GM21717 (cell line): Measurements from ENCODE around the gene THBS4.

ENCODE experiments used
- ATAC-seq: cut with Tn5 transposase; IDR thresholded peaks from one replicate; pipeline ENCODE4 v1.9.1; 2021; ENCODE audit warnings: mild to moderate bottlenecking, moderate library complexity; ENCODE audit not compliant: unreplicated experiment

THBS4 gene

GRCh38 chr5:80043187-80043586 lies 8.0 kb downstream of the THBS4 start:
- ATAC-seq, result no peak

DNA sequence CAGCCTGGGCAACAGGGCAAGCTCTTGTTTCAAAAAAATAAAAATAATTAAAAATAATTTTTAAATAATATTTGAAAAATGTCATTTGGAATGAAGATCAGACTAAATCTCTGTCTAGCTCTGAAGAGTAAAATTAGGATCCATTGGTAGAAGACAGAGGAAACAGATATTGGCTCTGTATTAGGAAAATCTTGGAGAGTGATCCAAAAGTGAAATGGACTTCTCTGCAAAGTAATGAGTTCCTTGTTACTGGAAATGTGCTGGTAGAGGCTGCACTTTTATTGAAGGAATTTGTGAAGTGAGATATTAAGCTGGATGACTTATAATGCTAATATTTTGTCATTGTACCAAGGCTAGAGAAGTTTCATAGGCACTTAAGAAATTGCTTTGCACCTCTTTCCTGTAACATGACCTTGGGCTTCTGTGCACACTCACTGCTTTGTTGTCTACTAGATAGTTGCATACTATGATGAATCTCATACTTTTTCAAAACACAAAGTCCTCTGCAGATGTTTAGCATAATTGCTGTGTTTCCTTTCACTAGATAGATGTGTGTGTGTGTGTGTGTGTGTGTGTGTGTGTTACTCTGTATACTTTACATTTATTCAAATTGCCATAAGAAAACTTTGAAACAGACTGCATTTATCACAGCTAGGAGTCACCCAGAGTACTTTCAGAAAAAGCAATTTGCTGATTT lies 13.1 kb downstream of the THBS4 start:
- ATAC-seq, result no peak

- no peak for ATAC-seq
Measured at GRCh38 chr5:80052464-80052863, 17.3 kb downstream of the THBS4 start.

- ATAC-seq, result no peak
Measured at GRCh38 chr5:80054682-80055081, 19.5 kb downstream of the THBS4 start.

DNA sequence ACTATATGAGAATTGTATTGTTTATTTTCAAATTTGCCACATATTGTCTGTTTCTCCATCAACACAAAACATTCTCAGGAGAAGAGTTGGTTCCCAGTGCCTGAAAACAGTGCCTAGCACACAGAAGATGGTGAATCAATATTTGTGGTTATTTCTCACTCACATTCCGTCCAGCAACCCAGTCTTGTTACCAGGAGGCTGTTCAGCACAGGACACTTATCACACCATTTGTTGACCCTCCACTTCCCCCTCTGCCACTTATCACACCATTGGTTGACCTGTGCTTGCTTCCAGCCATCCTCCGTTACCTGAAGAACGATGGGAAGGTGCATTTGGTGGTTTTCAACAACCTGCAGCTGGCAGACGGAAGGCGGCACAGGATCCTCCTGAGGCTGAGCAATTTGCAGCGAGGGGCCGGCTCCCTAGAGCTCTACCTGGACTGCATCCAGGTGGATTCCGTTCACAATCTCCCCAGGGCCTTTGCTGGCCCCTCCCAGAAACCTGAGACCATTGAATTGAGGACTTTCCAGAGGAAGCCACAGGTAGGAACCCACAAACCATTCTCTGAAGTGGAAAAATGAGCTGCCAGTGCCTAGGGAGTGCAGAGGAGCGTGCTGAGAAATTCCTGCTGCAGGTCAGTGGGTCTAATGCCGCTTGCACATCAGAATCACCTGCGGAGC lies 20.5 kb downstream of the THBS4 start:
- no peak for ATAC-seq

DNA sequence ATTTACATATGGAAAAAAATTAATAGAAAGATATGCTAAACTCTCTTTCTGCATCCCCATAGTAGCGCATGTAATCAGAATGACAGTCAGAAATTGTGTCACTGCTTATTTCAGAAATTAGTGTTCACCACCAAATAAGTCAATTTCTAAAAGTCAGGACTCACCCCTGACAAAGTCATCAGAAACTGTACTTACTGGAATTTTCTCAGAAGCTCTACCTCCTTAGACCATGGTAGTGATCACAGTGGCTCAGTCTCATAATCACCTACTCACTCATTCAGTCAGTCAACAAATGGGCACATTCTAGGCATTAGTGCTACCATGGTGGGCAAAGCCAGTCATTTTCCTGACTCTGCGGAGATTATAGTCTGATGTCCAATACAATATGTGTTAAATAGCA lies 22.0 kb downstream of the THBS4 start:
- no peak for ATAC-seq

DNA sequence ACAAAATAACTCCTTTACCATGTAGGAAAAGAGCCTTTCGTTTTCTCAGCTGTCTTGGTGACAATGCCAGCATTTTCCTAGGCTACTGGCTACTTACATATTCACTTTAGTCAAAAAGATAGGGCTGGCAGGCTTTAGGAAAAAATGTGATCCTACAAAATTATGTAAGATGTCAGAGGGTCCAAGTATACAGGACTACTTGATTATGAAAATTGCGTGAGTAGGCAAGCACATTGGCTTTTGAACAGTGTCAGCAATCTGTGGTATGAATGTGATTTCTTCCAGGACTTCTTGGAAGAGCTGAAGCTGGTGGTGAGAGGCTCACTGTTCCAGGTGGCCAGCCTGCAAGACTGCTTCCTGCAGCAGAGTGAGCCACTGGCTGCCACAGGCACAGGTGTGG lies 22.8 kb downstream of the THBS4 start:
- no peak for ATAC-seq

DNA sequence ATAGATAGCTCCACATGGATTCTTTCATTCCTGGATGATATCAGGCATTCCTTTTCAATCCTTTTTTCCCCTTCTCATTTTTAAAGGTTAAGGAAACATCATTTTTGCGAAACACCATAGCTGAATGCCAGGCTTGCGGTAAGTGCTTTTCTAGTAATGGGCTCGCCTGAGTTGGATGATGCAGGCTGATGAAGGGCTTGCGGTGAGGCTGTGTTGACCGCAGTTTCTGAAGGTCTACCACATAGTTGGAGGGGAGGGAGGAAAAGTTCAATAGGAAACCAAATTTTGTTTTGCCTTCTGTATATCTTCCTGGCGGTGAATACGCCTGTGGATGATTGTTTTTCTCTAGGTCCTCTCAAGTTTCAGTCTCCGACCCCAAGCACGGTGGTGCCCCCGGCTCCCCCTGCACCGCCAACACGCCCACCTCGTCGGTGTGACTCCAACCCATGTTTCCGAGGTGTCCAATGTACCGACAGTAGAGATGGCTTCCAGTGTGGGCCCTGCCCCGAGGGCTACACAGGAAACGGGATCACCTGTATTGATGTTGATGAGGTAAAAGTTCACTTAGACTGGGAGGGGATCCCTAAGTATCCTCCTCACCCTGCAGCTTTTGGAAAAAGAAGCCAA lies 24.3 kb downstream of the THBS4 start:
- no peak for ATAC-seq

GRCh38 chr5:80060966-80061365 lies 25.8 kb downstream of the THBS4 start:
- ATAC-seq, result no peak

GRCh38 chr5:80061547-80061946 lies 26.4 kb downstream of the THBS4 start:
- ATAC-seq, result no peak

DNA sequence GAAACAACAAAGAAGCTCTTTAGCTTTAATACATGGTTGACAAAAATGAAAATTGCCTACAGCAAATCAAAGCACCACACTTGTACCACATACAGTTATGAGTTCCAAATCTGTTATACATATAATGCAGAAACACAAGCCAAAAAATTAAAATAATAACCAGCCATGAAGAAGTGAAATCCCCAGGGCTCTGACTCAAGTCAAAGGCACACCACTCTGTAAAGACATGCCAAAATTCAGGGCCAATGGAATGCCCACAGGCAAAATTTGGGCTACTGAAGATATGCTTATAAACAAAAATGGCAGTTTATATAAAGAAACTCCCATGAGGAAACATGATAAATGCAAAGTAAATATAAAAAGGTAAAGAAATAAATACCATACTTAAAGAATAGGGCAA lies 29.0 kb downstream of the THBS4 start:
- ATAC-seq, result no peak

GRCh38 chr5:80067016-80067415 lies 31.9 kb downstream of the THBS4 start:
- no peak for ATAC-seq

DNA sequence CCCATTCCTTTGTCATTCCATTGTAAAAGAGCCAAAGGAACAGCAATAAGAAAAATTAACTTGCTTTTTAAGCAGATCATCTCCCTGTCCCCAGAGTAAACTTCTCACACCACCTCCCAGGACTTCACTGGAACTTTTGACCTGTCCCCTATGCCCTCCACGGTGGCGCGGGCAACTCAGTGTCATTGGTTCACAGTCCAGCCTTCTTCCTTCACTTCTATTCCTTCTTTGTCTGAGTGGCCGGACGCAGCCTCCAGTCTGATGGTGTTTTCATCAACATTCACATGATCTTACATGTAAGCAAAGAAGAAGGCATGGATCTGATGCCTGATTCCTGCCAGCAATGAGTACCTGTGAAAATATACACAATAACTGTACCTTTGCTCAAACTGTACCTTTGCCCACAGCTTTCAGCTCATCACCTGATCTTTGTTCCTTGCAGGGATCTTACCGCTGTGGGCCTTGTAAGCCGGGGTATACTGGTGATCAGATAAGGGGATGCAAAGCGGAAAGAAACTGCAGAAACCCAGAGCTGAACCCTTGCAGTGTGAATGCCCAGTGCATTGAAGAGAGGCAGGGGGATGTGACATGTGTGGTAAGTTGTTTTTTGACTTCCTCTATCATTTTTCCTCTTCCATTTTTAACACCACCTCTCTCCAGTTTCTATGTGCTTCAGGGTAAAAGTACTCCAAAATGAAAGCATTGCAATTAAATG lies 32.5 kb downstream of the THBS4 start:
- ATAC-seq, result no peak

- no peak for ATAC-seq
Measured at GRCh38 chr5:80068246-80068636, 33.1 kb downstream of the THBS4 start.

DNA sequence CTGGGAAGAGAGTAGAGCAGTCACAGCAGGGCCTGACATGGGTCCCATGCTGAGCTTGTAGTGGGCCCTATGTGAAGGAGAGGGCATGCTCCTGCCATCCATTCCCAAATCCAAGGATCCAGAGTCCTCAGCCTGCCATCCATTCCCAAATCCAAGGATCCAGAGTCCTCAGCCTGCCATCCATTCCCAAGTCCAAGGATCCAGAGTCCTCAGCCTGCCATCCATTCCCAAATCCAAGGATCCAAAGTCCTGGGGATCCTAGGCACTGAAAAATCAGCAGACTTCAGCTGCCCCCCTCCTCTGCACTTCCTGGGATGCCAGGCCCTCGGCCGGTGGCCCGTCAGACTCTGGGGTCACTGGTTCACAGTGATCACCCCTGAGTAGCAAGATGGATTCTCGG lies 33.6 kb downstream of the THBS4 start:
- ATAC-seq, result no peak

DNA sequence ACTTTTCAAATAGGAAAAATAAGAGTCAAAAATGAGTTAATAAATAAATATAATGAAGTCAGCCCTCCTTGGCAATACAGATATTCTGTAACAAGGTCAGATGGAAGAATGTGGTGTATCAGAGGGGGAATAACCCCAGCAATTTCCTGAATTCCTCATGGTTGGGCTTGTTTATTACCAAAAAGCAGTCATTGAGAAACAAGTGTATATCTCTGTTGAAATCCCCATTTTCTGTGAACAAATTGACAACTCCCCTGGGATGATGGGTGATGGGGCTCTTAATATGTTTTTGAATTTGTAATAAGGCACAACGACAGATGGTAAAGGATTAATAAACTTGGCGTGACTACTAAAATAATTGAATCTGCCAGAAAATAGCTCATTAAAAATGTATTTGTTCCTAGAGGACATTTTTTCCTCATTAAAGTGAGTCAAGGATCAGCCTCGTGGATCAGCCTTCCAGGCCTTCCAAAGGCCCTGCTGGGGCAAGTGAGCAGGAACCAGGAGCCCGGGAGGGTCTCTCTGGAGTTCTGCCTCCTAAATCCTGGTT lies 34.2 kb downstream of the THBS4 start:
- no peak for ATAC-seq

GRCh38 chr5:80069918-80070318 lies 34.8 kb downstream of the THBS4 start:
- ATAC-seq, result no peak

- no peak for ATAC-seq
Measured at GRCh38 chr5:80070338-80071056, 35.3 kb downstream of the THBS4 start.

- ATAC-seq, result no peak
Measured at GRCh38 chr5:80071510-80072021, 36.4 kb downstream of the THBS4 start.
